GM12878 (cell line): ENCODE data around the gene PRKG1. TPM values are rescaled to one million over a fixed set of nuclear protein-coding genes. Genes with fewer than 3 reads are reported as not detected.

ENCODE experiments used
- ATAC-seq: fragments of 200-7000 bp; cut with Tn5 transposase; 3 replicates; pipeline ENCODE4 v1.9.1; 2020; ENCODE audit warnings: mild to moderate bottlenecking, moderate library complexity
- BruUV-seq: library from RNA; stranded (reverse); fragments of 400-500 nt; replicated peaks from 2 replicates; lab custom pipeline; 2021; lab: Mats Ljungman, UMichigan
- CTCF ChIA-PET: fragments of 300-600 bp; sonication (Branson Sonifier 250); formaldehyde crosslinking; extraction: SDS; loops from one replicate; lab custom pipeline; 2021; ENCODE audit warnings: inconsistent platforms; lab: Yijun Ruan, JAX
- POLR2A ChIA-PET: fragments of 350-600 bp; formaldehyde crosslinking; extraction: SDS; loops from one replicate; lab custom pipeline; 2021; ENCODE audit warnings: inconsistent platforms; lab: Charles Lee
- RAD21 ChIA-PET: fragments of 300-600 bp; sonication (Branson Sonifier 250); formaldehyde crosslinking; loops from one replicate; lab custom pipeline; 2023; ENCODE audit warnings: antibody characterized with exemption; ENCODE audit not compliant: unreplicated experiment; lab: Charles Lee
- SMC1A ChIA-PET: fragments of 300-600 bp; sonication (Branson Sonifier 250); formaldehyde crosslinking; loops from one replicate; lab custom pipeline; 2023; ENCODE audit not compliant: unreplicated experiment, uncharacterized antibody; lab: Charles Lee
- DNase-seq: peaks from one replicate; pipeline ENCODE4 v3.0.0-alpha.2; 2011; ENCODE audit warnings: low read depth, low spot score
- FAIRE-seq: peaks from 3 replicates; lab custom pipeline; 2011; peaks lifted over from hg19 to GRCh38; lab: Jason Lieb, UNC
- H2AFZ ChIP-seq: 2 replicates; pipeline ENCODE4 v1.6.0; 2011; ENCODE audit warnings: low read depth, low read length, control low read depth; ENCODE audit not compliant: control insufficient read depth
- H3K27ac ChIP-seq: 2 replicates; pipeline ENCODE4 v1.5.1; 2011; ENCODE audit warnings: control low read depth; ENCODE audit not compliant: control insufficient read depth, insufficient read depth
- H3K27me3 ChIP-seq, 2 experiments: replicated peaks in 1 of 2; 2 replicates each; pipeline versions ENCODE4 v1.6.0 to v1.6.1; 2011; ENCODE audit warnings: low read length in 1 of 2; ENCODE audit not compliant: control insufficient read depth in 2 of 2, insufficient read depth in 2 of 2
- H3K36me3 ChIP-seq, 2 experiments: 2 replicates each; pipeline ENCODE4 v1.5.1; 2011; ENCODE audit warnings: low read length in 1 of 2; ENCODE audit not compliant: control insufficient read depth in 2 of 2, insufficient read depth in 2 of 2
- H3K4me1 ChIP-seq: 2 replicates; pipeline ENCODE4 v1.6.1; 2011; ENCODE audit warnings: mild to moderate bottlenecking, low read length, moderate library complexity, mixed read lengths; ENCODE audit not compliant: control insufficient read depth, insufficient read depth
- H3K4me2 ChIP-seq: 2 replicates; pipeline ENCODE4 v1.6.0; 2011; ENCODE audit warnings: control low read depth; ENCODE audit not compliant: control insufficient read depth, insufficient read depth
- H3K4me3 ChIP-seq: fragments of 200-600 bp; sonication (generic); 2 replicates; pipeline ENCODE4 v1.5.1; 2016
- H3K79me2 ChIP-seq: 2 replicates; pipeline ENCODE4 v1.6.0; 2011; ENCODE audit warnings: low read length; ENCODE audit not compliant: control insufficient read depth, insufficient read depth
- H3K9ac ChIP-seq: 2 replicates; pipeline ENCODE4 v1.8.0; 2011; ENCODE audit warnings: low read length, control low read depth, mixed read lengths; ENCODE audit not compliant: control insufficient read depth, insufficient read depth
- H3K9me3 ChIP-seq: replicated peaks from 3 replicates; pipeline ENCODE4 v1.5.1; 2011; ENCODE audit warnings: mild to moderate bottlenecking, low read length; ENCODE audit not compliant: control insufficient read depth, insufficient read depth
- H4K20me1 ChIP-seq: 2 replicates; pipeline ENCODE4 v1.6.0; 2011; ENCODE audit not compliant: control insufficient read depth, insufficient read depth
- BCL3 ChIP-seq: IDR thresholded peaks from 2 replicates; pipeline ENCODE4 v1.6.1; 2011; ENCODE audit warnings: borderline replicate concordance, low read depth, mild to moderate bottlenecking, moderate library complexity, low read length; ENCODE audit not compliant: insufficient read depth, poor library complexity, severe bottlenecking
- HDAC2 ChIP-seq: fragments of 200-600 bp; sonication (generic); IDR thresholded peaks from 2 replicates; pipeline ENCODE4 v1.6.1; 2017
- JUNB ChIP-seq: IDR thresholded peaks from 2 replicates; pipeline ENCODE4 v1.6.1; 2016; ENCODE audit warnings: antibody characterized with exemption, mild to moderate bottlenecking
- NFXL1 ChIP-seq: fragments of 450-650 bp; IDR thresholded peaks from 2 replicates; pipeline ENCODE4 v1.6.1; 2017; ENCODE audit warnings: antibody characterized with exemption, mild to moderate bottlenecking, borderline replicate concordance
- RAD21 ChIP-seq: IDR thresholded peaks from 2 replicates; pipeline ENCODE4 v1.6.1; 2011; ENCODE audit warnings: mild to moderate bottlenecking, low read depth, low read length, moderate library complexity; ENCODE audit not compliant: insufficient read depth
- SPI1 ChIP-seq: IDR thresholded peaks from 2 replicates; pipeline ENCODE4 v1.6.1; 2011; ENCODE audit warnings: low read depth, mild to moderate bottlenecking, low read length, moderate library complexity, borderline replicate concordance; ENCODE audit not compliant: insufficient read depth
- USF1 ChIP-seq: IDR thresholded peaks from 2 replicates; pipeline ENCODE4 v1.6.1; 2011; ENCODE audit warnings: borderline replicate concordance, low read depth, mild to moderate bottlenecking, moderate library complexity, mixed read lengths, low read length; ENCODE audit not compliant: insufficient read depth; ENCODE audit errors: extremely low read length
- ZBTB4 ChIP-seq: fragments of 450-650 bp; formaldehyde crosslinking; IDR thresholded peaks from 2 replicates; pipeline ENCODE4 v1.4.0; 2022; ENCODE audit warnings: mild to moderate bottlenecking, moderate library complexity
- ZZZ3 ChIP-seq: IDR thresholded peaks from 2 replicates; pipeline ENCODE4 v1.6.1; 2011; ENCODE audit warnings: low read depth; ENCODE audit not compliant: control insufficient read depth, insufficient read length
- WGBS: methylation state at CpG from one replicate; pipeline ENCODE4 v1.1.6; 2016; ENCODE audit warnings: low lambda C conversion rate; ENCODE audit not compliant: insufficient replicate concordance, insufficient coverage; ENCODE audit errors: missing lambda C conversion rate; 5-methylcytosine and 5-hydroxymethylcytosine counted together
- in situ Hi-C: fragments of 300-500 bp; cut with MboI; formaldehyde crosslinking; loops from 9 replicates; pipeline ENCODE4 v1.14.3; 2018; ENCODE audit warnings: mixed read lengths
- intact Hi-C: fragments of 100-400 bp; cut with micrococcal nuclease; formaldehyde crosslinking; loops from one replicate; pipeline ENCODE4 v1.14.2; 2022; ENCODE audit not compliant: unreplicated experiment
- polyA plus RNA-seq, 11 experiments: library from polyadenylated mRNA; depleted of rRNA in 4 of 11; unstranded in 6 of 11; stranded (reverse) in 5 of 11; fragments of >200 nt; fragmentation: Nextera tagmentation in 4 of 11; fragmentation: Illumina TruSeq in 1 of 11; extraction: Ambion mirVana in 4 of 11; extraction: Trizol in 1 of 11; gene quantifications; 1 replicate in 1 of 11; 2 replicates in 10 of 11; pipeline versions ENCODE4 v1.2.1 to v1.2.3, GENCODE V29; 2011 to 2016; ENCODE audit warnings: inconsistent platforms in 2 of 11, missing spikeins in 2 of 11, low read depth in 1 of 11
- total RNA-seq, 4 experiments: library from RNA; depleted of rRNA in 3 of 4; stranded (reverse); fragments of >200 nt in 3 of 4; fragmentation: Illumina TruSeq in 1 of 4; extraction: Trizol in 1 of 4; gene quantifications; 2 replicates each; pipeline versions ENCODE4 v1.2.1 to v1.2.3, GENCODE V29; 2013 to 2021
- TF ChIP-seq, protein P1 (sequence below): IDR thresholded peaks from 2 replicates; pipeline ENCODE4 v1.6.1; 2012; ENCODE audit warnings: low read length, inconsistent platforms
- TF ChIP-seq, protein P2 (sequence below): IDR thresholded peaks from 2 replicates; pipeline ENCODE4 v1.6.1; 2011; ENCODE audit warnings: low read depth, mild to moderate bottlenecking, low read length, moderate library complexity, borderline replicate concordance; ENCODE audit errors: extremely low read depth

Gene PRKG1
- total and polyA plus RNA-seq, 10 of the 15 experiments (the other 5 are each of a cell fraction or from before 2014, with no cell fraction given) = 0.04 to 0.05 TPM; not detected in 8

GRCh38 chr10:51375790-51376189 lies 301.5 kb downstream of the PRKG1 start:
- H3K36me3 ChIP-seq = no peaks in the 10 kb centered on the region
- H3K9me3 ChIP-seq = no peaks in the 10 kb centered on the region
- no peaks in the 10 kb centered on the region for H4K20me1 ChIP-seq
- SMC1A ChIA-PET = interaction anchor here (1.0 kb wide), 1 partner anchor 14 kb away, joined by 3 read pairs; no protein-coding TSS in a partner anchor
- H3K79me2 ChIP-seq = no peaks in the 10 kb centered on the region
- WGBS = 0% methylated on average over 2 of the region's 2 CpGs
- CTCF ChIA-PET = interaction anchor here (1.6 kb wide), 1 partner anchor 12 kb away, joined by 5 read pairs; no protein-coding TSS in a partner anchor
- H2AFZ ChIP-seq = no peak overlapping the region
- no peak overlapping the region for H3K9ac ChIP-seq
- no TSS peak for BruUV-seq
- H3K4me2 ChIP-seq = no peak overlapping the region
- no peaks in the 10 kb centered on the region for H3K27me3 ChIP-seq
- FAIRE-seq (no peak), ATAC-seq (no peak), DNase-seq (no peak)
- RAD21 ChIA-PET = no interaction called here
- in situ Hi-C loops (no loop called here), intact Hi-C loops (no loop called here)
- POLR2A ChIA-PET = no interaction called here
- H3K4me1 ChIP-seq = no peaks in the 10 kb centered on the region
- no peak overlapping the region for H3K27ac ChIP-seq
- no peak overlapping the region for H3K4me3 ChIP-seq
- TF ChIP-seq ZBTB4 (CRISPR knock-in tag) = no peak
- TF ChIP-seq ZZZ3 = no peak
- TF ChIP-seq, protein P1, sequence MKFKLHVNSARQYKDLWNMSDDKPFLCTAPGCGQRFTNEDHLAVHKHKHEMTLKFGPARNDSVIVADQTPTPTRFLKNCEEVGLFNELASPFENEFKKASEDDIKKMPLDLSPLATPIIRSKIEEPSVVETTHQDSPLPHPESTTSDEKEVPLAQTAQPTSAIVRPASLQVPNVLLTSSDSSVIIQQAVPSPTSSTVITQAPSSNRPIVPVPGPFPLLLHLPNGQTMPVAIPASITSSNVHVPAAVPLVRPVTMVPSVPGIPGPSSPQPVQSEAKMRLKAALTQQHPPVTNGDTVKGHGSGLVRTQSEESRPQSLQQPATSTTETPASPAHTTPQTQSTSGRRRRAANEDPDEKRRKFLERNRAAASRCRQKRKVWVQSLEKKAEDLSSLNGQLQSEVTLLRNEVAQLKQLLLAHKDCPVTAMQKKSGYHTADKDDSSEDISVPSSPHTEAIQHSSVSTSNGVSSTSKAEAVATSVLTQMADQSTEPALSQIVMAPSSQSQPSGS = no peak
- TF ChIP-seq NFXL1 = no peak
- TF ChIP-seq BCL3 = no peak
- no peak for TF ChIP-seq JUNB
- TF ChIP-seq USF1 = no peak
- TF ChIP-seq RAD21 = no peak
- TF ChIP-seq, protein P2, sequence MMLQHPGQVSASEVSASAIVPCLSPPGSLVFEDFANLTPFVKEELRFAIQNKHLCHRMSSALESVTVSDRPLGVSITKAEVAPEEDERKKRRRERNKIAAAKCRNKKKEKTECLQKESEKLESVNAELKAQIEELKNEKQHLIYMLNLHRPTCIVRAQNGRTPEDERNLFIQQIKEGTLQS = no peak
- no peak for TF ChIP-seq SPI1
- no peak for TF ChIP-seq HDAC2
